ENCODE measurements around the gene CSNK1G3. TPM values are rescaled to one million over a fixed set of nuclear protein-coding genes. Genes with fewer than 3 reads are reported as not detected.

Gene CSNK1G3
- total and polyA plus RNA-seq, 5 donors from 2014 or later: 20.7 to 63.1 (median 28.2) TPM

GRCh38 chr5:123651234-123651633 lies 139.3 kb downstream of the CSNK1G3 start:
- peaks cover 0 to 9% (median 1%) of the 10 kb centered on the region in 7 donors for H3K9me3 Mint-ChIP-seq
- no peak overlapping the region for H3K4me3 ChIP-seq (ENCODE audit: low read depth, low read length)
- ATAC-seq (ENCODE audit: low read depth in 2 of 2): no peak
- H3K4me3 Mint-ChIP-seq: no peak overlapping the region
- H3K27ac Mint-ChIP-seq: no peak overlapping the region
- H3K9me3 ChIP-seq (ENCODE audit: control insufficient read depth in 2 of 2, low read length in 2 of 2): no peaks in the 10 kb centered on the region
- H3K4me1 Mint-ChIP-seq: no peaks in the 10 kb centered on the region
- no peak for DNase-seq
- H3K4me1 ChIP-seq (ENCODE audit: control insufficient read depth, insufficient read depth, low read length, poor library complexity, severe bottlenecking): no peaks in the 10 kb centered on the region
- peaks cover 4% of the 10 kb centered on the region for H3K27me3 ChIP-seq (ENCODE audit: control insufficient read depth, insufficient read depth, low read length)
- no peak overlapping the region for H3K27ac ChIP-seq (ENCODE audit: insufficient read depth, low read length, poor library complexity, severe bottlenecking)
- no peaks in the 10 kb centered on the region for H3K36me3 Mint-ChIP-seq
- H3K36me3 ChIP-seq (ENCODE audit: control insufficient read depth, insufficient read depth, low read length): no peaks in the 10 kb centered on the region
- peaks cover 10% of the 10 kb centered on the region for H3K27me3 Mint-ChIP-seq

DNA sequence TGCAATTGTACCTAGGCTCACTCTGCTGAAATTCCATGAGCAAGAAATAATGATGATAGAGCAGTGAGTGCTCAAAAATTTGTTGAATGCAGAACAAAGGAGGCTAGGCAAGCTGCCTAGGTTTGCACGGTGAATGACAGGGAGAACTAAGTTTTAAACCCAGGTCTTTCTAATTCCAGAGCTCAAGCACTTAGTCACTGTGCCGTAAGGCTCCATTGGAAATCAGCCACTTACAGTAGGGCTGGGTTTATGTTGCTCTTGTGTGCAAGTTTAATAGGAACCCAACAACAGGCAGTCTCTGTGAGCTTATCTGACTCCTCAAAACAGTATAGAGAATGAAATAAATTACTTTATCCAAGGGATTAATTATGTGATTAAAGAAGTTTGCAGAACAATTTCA lies 147.0 kb downstream of the CSNK1G3 start:
- ATAC-seq (ENCODE audit: low read depth in 2 of 2) (no peak), DNase-seq (no peak)
- H3K27ac Mint-ChIP-seq: no peak overlapping the region
- Histone ChIP-seq H3K27me3 (ENCODE audit: control insufficient read depth, insufficient read depth, low read length) (peaks cover 1% of the 10 kb centered on the region), H3K36me3 (ENCODE audit: control insufficient read depth, insufficient read depth, low read length) (no peaks in the 10 kb centered on the region), H3K4me1 (ENCODE audit: control insufficient read depth, insufficient read depth, low read length, poor library complexity, severe bottlenecking) (no peaks in the 10 kb centered on the region), H3K9me3 (ENCODE audit: control insufficient read depth in 2 of 2, low read length in 2 of 2) (no peaks in the 10 kb centered on the region), H3K4me3 (ENCODE audit: low read depth, low read length) (no peak overlapping the region), H3K27ac (ENCODE audit: insufficient read depth, low read length, poor library complexity, severe bottlenecking) (no peak overlapping the region)
- H3K36me3 Mint-ChIP-seq: no peaks in the 10 kb centered on the region
- H3K9me3 Mint-ChIP-seq: peaks cover 0 to 3% (median 0%) of the 10 kb centered on the region in 7 donors
- peaks cover 21% of the 10 kb centered on the region for H3K27me3 Mint-ChIP-seq
- H3K4me1 Mint-ChIP-seq: no peaks in the 10 kb centered on the region
- H3K4me3 Mint-ChIP-seq: no peak overlapping the region

DNA sequence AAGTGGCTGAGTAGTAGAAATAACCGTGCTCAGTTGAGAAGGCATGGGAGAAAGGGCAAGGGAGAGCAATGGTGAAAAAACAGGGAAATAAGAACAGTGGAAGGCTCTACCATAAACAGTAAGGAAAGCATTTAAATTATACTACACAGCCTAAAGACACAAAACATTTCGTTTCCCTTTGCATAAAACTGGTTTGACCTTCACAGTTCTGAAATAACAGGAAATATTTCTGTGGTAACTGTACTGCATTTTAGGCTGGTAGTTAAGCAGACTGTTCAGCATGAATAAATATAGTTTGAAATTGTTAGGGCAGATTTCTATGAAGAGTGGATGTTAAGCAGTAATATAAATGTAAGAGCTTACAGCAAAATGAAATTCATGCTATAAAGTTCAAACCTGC lies 147.5 kb downstream of the CSNK1G3 start:
- H3K27ac ChIP-seq (ENCODE audit: insufficient read depth, low read length, poor library complexity, severe bottlenecking): no peak overlapping the region
- Mint-ChIP-seq H3K9me3 (peaks cover 0 to 2% (median 0%) of the 10 kb centered on the region in 7 donors), H3K27me3 (peaks cover 19% of the 10 kb centered on the region), H3K4me1 (no peaks in the 10 kb centered on the region), H3K27ac (no peak overlapping the region), H3K4me3 (no peak overlapping the region), H3K36me3 (no peaks in the 10 kb centered on the region)
- no peaks in the 10 kb centered on the region for H3K9me3 ChIP-seq (ENCODE audit: control insufficient read depth in 2 of 2, low read length in 2 of 2)
- H3K4me3 ChIP-seq (ENCODE audit: low read depth, low read length): no peak overlapping the region
- peaks cover 1% of the 10 kb centered on the region for H3K27me3 ChIP-seq (ENCODE audit: control insufficient read depth, insufficient read depth, low read length)
- no peak for ATAC-seq (ENCODE audit: low read depth in 2 of 2)
- no peaks in the 10 kb centered on the region for H3K4me1 ChIP-seq (ENCODE audit: control insufficient read depth, insufficient read depth, low read length, poor library complexity, severe bottlenecking)
- no peaks in the 10 kb centered on the region for H3K36me3 ChIP-seq (ENCODE audit: control insufficient read depth, insufficient read depth, low read length)
- no peak for DNase-seq

DNA sequence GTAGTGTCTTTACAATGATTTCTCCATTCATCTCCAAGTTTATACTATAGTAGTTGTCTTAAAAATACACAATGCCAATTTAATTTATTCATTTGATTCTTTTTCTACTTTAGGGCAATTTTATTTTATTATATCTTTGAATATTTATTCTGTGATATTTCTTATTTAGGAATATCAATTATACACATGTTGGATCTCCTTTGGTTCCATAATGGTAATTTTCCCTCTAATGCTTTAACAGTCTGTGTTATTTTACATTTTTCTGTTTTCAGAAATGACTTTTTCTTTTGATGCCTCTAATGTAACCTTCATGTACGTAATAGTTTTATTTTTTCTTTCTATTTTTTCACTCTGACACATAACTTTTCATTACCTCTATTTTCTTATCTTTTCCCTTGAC lies 153.0 kb downstream of the CSNK1G3 start:
- H3K9me3 ChIP-seq (ENCODE audit: control insufficient read depth in 2 of 2, low read length in 2 of 2): peaks cover 0 to 4% of the 10 kb centered on the region in 2 experiments
- H3K4me3 ChIP-seq (ENCODE audit: low read depth, low read length): no peak overlapping the region
- no peaks in the 10 kb centered on the region for H3K36me3 ChIP-seq (ENCODE audit: control insufficient read depth, insufficient read depth, low read length)
- H3K27me3 ChIP-seq (ENCODE audit: control insufficient read depth, insufficient read depth, low read length): no peaks in the 10 kb centered on the region
- no peaks in the 10 kb centered on the region for H3K36me3 Mint-ChIP-seq
- H3K27ac ChIP-seq (ENCODE audit: insufficient read depth, low read length, poor library complexity, severe bottlenecking): no peak overlapping the region
- H3K27ac Mint-ChIP-seq: no peak overlapping the region
- ATAC-seq (ENCODE audit: low read depth in 2 of 2) (no peak), DNase-seq (no peak)
- peaks cover 9% of the 10 kb centered on the region for H3K27me3 Mint-ChIP-seq
- H3K4me3 Mint-ChIP-seq: no peak overlapping the region
- H3K9me3 Mint-ChIP-seq: peaks cover 0 to 7% (median 2%) of the 10 kb centered on the region in 7 donors
- H3K4me1 Mint-ChIP-seq: no peaks in the 10 kb centered on the region
- no peaks in the 10 kb centered on the region for H3K4me1 ChIP-seq (ENCODE audit: control insufficient read depth, insufficient read depth, low read length, poor library complexity, severe bottlenecking)

- Histone ChIP-seq H3K4me1 (ENCODE audit: control insufficient read depth, insufficient read depth, low read length, poor library complexity, severe bottlenecking) (no peaks in the 10 kb centered on the region), H3K9me3 (ENCODE audit: control insufficient read depth in 2 of 2, low read length in 2 of 2) (peaks cover 0 to 4% of the 10 kb centered on the region in 2 experiments), H3K4me3 (ENCODE audit: low read depth, low read length) (no peak overlapping the region), H3K27ac (ENCODE audit: insufficient read depth, low read length, poor library complexity, severe bottlenecking) (no peak overlapping the region), H3K36me3 (ENCODE audit: control insufficient read depth, insufficient read depth, low read length) (no peaks in the 10 kb centered on the region), H3K27me3 (ENCODE audit: control insufficient read depth, insufficient read depth, low read length) (no peaks in the 10 kb centered on the region)
- Mint-ChIP-seq H3K4me1 (no peaks in the 10 kb centered on the region), H3K36me3 (no peaks in the 10 kb centered on the region), H3K9me3 (peaks cover 0 to 7% (median 2%) of the 10 kb centered on the region in 7 donors), H3K27ac (no peak overlapping the region), H3K27me3 (peaks cover 9% of the 10 kb centered on the region), H3K4me3 (no peak overlapping the region)
- no peak for ATAC-seq (ENCODE audit: low read depth in 2 of 2)
- no peak for DNase-seq
These were observed 153.9 kb downstream of the CSNK1G3 start for GRCh38 chr5:123665822-123666371.

Other genes with a start within 250 kb of the CSNK1G3 start
- 79.9 TPM for gene CEP120, start 88.8 kb upstream of the CSNK1G3 start, total RNA-seq
- gene CEP120, start 88.8 kb upstream of the CSNK1G3 start, polyA plus RNA-seq: 10 to 100 TPM; 24.7 to 33.0 (median 29.4) TPM

All from CD4-positive, CD25-positive, alpha-beta regulatory T cell (primary cell).